MG63 (cell line): ENCODE measurements around the gene SKIDA1. TPM values are rescaled to one million over a fixed set of nuclear protein-coding genes. Genes with fewer than 3 reads are reported as not detected.

Source experiments
- DNase-seq: peaks from one replicate; pipeline ENCODE4 v3.0.0-alpha.2; 2020
- H3K27me3 ChIP-seq: fragments of 250-450 bp; sonication (Bioruptor Pico); 2 replicates; pipeline ENCODE4 v1.5.1; 2020; ENCODE audit warnings: mild to moderate bottlenecking, moderate library complexity
- H3K36me3 ChIP-seq: fragments of 250-450 bp; sonication (Bioruptor Pico); 2 replicates; pipeline ENCODE4 v1.5.1; 2020; ENCODE audit warnings: mild to moderate bottlenecking, moderate library complexity
- H3K4me3 ChIP-seq: fragments of 250-450 bp; sonication (Bioruptor Pico); 2 replicates; pipeline ENCODE4 v1.5.1; 2020; ENCODE audit warnings: mild to moderate bottlenecking, moderate library complexity
- H3K9me3 ChIP-seq: fragments of 250-450 bp; sonication (Bioruptor Pico); 2 replicates; pipeline ENCODE4 v1.5.1; 2020; ENCODE audit warnings: mild to moderate bottlenecking, moderate library complexity
- total RNA-seq: library from RNA; depleted of rRNA; stranded (reverse); fragments of >200 nt; shearing (Covaris generic); gene quantifications from 2 replicates; pipeline ENCODE4 v1.2.3, GENCODE V29; 2014; ENCODE audit warnings: low replicate concordance

SKIDA1 gene
- total RNA-seq, 1 experiment from 2014 or later = 2.0 TPM

DNA sequence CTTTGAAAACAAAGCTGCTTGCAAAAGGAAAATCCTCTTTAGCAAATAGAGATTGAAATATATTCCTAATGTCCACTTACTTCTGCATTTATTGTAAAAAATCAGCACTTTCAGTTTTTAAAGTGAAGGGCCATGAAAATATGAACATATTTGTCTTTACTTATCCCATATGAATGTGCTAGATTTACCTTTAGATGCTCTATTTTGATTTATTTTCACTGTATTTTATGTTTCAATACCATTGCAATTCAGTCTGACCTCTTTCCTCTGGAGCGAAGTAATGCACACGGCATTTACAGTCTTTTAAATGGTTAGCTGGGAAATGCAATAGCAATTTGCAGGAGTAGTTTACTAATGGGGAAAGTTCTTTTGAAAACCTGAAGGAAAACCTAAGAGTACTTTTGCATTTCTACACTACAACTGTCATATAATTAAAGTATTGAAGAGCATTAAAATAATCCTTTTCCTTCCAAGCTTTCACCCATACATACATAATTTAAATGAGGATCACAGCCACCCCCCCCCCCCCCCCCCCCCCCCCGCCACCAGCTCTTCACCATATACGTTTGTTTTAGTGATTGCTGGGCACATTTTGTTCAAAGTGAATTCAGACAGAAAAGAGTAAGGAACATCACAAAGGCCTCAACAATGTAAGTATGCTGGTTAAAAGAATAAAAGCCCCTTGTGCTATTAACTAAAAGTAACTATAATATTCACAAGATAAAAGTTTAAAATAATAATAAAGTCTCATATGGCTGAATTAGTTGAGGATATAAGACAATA, 3.5 kb downstream of the SKIDA1 start:
- no peak for DNase-seq
- H3K36me3 ChIP-seq = no peaks in the 10 kb centered on the region; the same call in 1 of the 2 replicates
- H3K27me3 ChIP-seq = no peaks in the 10 kb centered on the region
- H3K4me3 ChIP-seq = peak overlapping the region; percentile 18
- H3K9me3 ChIP-seq = no peaks in the 10 kb centered on the region

DNA sequence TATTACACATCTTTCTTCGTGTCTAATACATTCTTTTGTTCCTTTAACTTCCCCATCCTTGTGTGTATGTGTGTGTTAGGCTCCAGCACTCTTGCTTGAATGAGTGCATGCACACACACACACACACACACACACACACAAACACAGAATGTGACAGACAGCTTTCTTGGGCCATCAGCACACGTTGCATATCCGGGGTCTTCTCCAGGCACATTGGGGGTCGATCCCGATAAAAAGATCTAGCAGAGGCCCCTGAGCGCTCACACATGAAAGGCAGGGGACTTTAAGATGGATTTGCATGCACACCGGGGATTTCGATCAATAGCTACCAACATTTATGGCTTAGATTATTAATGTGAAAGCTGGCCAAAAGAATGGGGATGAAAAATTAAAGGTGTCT, 4.5 kb downstream of the SKIDA1 start:
- no peak for DNase-seq
- Histone ChIP-seq H3K4me3 (no peak overlapping the region), H3K36me3 (no peaks in the 10 kb centered on the region; the same call in 1 of the 2 replicates), H3K9me3 (no peaks in the 10 kb centered on the region), H3K27me3 (no peaks in the 10 kb centered on the region)

DNA sequence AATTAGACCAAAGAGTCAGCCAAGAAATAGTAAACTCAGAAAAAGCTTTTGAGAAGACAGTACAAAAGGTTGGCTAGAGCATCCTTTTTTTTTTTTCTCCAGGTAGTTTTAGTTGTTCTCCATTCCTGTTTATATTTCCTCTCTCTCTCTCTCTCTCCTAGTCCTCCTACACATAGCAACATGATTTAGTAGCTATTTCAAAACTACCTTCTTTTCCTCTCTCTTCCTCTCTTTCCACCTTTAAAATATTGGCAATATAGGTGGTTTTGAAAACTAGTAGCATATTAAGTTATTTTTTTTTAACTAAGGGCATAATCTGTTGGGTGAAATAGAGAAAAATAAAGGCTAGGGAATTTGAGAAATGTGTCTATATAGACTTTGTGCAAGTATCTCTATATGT, 5.0 kb downstream of the SKIDA1 start:
- Histone ChIP-seq H3K9me3 (no peaks in the 10 kb centered on the region), H3K27me3 (no peaks in the 10 kb centered on the region), H3K36me3 (no peaks in the 10 kb centered on the region; the same call in 1 of the 2 replicates), H3K4me3 (peak overlapping the region; percentile 66)
- no peak for DNase-seq

DNA sequence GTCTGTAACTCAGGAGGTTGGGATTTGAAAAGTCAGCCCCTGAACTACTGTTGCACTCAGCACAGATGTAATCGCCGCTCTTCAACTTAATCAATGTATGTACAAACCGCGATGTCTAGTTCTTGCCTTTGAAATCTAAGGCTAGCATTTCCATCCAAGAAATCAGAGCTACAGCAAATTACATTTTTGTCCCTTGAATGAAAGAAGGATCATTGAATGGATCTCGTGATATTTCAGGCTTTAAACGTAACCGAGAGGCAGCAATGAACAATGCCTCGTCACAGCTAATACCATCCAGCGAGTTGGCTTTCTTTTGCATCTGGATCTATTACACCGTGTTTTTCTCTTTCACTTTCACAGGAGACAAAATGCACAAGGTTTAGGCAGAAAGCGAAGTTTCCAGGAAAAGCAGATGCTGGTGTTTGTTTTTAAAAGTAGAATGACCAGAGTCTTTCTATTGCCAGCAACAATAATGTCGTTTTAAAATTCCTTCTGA, 5.5 kb downstream of the SKIDA1 start:
- Histone ChIP-seq H3K27me3 (no peaks in the 10 kb centered on the region), H3K9me3 (no peaks in the 10 kb centered on the region), H3K4me3 (peak overlapping the region; percentile 66), H3K36me3 (no peaks in the 10 kb centered on the region; the same call in 1 of the 2 replicates)
- peak; percentile 41 for DNase-seq

DNA sequence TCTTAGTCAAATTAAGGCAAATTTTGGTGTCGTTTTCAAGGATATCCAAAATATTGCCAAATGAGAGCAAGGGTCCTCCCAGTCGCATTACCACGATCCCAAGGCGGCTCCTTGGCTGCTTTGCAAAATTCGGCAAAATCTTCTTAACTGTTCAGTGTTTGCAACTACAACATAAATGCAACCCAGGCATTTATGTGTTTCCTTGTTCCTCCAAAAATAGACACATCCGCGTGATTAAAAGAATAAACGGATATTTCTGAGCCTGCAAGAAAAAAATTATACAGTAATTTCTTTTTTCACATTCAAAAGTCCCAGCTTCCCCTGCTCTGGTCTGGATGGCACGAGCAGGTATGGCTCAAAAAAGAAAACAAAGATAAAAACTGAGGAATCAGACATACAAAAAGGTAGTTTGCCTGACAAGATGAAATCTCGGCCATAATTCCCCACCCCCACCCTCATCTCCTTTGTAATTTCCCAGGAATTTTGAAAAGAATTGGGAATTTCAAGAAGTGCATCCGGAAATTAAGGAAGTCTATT, 6.0 kb downstream of the SKIDA1 start:
- Histone ChIP-seq H3K9me3 (no peaks in the 10 kb centered on the region), H3K36me3 (no peaks in the 10 kb centered on the region; the same call in 1 of the 2 replicates), H3K27me3 (no peaks in the 10 kb centered on the region), H3K4me3 (peak overlapping the region; percentile 66)
- no peak for DNase-seq

DNA sequence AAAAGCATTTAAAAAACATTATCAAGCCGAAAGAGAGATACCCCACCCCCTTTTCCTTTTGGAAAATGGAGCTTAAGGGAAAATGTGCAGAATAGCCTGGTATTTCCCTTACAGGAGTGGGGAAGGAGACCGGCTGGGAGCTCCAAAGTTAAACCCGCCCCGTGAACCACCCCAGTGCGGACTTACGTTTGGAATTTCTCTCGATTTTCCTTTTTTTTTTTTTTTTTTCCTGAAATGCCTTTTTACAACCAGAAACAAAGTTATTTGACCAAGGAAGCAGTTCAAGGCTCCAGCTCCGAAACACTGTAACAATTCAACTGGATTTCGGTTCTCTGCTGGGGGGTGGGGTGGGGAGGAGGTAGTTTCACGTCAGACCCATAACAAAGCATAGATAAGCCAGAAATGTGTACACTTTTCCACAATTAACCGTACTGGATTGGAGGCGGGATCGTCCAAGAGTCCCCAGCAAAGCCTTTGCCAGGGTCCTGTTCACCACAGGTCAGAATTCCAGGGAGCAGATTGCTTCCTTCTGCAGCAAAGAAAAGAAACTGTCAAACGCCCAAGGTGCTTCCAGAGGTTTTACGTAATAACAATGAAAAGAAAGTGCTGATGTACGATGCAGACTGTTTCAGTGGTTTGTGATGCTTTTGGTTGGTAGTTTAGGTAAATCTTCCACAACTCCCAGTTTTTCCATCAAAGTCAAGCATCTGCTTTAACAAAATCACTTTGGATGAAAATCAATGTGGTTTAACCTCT, 6.7 kb downstream of the SKIDA1 start:
- no peak for DNase-seq
- peak overlapping the region; percentile 66 for H3K4me3 ChIP-seq

DNA sequence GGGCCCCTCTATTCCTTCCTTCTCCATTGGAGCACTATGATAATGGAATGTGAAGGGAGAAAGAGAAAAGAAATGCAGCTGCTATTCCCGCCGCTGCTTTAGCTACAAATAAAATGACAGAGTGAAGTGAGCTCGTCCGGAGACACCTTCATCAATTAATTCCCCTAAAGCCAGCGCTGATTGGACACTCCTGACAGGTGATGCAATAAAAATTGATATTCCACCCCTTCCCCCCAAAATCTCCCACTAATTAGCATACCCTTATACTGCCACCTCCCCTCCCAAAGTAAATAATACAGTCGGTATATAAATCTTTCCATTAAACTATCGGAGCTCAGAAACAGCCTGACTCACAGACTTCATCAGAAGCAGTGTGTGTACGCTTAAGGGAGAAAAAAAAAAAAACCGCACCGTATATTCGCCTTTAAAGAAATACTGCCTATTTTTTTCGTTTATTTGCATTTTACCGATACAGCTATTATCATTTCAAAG, 7.3 kb downstream of the SKIDA1 start:
- H3K27me3 ChIP-seq = no peaks in the 10 kb centered on the region
- DNase-seq = no peak
- H3K36me3 ChIP-seq = no peaks in the 10 kb centered on the region; the same call in 1 of the 2 replicates
- H3K4me3 ChIP-seq = peak overlapping the region; percentile 66
- H3K9me3 ChIP-seq = no peaks in the 10 kb centered on the region

More for the DNA sequence above, 6.7 kb downstream of the SKIDA1 start:
- H3K27me3 ChIP-seq = no peaks in the 10 kb centered on the region
- no peaks in the 10 kb centered on the region; the same call in 1 of the 2 replicates for H3K36me3 ChIP-seq
- no peaks in the 10 kb centered on the region for H3K9me3 ChIP-seq

DNA sequence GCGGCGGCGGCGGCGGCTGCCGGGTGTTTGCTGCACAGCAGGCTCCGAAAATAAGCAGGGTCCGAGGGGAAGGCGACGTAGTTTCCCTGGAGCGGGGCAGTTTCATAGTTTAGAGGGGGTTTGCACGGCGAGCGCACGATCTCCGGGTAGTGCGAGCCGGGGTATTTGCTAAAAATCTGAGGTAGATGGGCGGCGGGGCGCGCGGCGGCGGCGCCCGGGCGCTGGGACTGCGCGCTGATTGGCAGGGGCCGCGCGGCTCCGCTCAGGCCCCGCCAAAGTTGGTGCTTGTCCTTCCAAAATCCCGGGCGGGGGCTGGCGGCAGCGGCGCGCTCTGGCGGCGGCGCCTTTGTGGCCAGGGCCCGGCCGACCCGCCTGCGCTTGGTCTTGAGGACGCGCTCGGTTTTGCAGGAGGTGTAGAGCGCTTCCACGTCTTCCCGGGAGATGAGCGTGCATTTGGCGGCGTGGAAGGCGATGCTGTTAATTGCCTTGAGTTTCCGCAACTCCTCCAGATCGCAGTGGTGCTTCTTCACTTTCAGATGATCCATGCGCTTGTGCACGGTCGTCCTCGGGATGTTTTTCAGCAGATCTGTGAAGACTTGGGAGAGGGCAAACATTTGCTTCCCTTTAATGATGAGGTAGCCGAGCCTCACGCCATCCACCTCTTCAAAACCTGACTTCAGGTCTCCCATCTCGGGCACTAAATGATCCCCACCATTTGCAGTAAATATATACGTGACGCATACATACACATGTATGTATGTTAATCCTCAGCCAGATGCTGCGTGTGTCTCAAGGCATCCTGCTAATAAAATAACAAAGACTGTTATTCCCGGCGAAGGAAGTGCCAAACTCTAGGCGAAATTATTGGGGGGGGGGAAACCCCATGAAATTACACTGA, 8.1 kb downstream of the SKIDA1 start:
- Histone ChIP-seq H3K27me3 (no peaks in the 10 kb centered on the region), H3K4me3 (peak overlapping the region; percentile 66), H3K9me3 (no peaks in the 10 kb centered on the region), H3K36me3 (no peaks in the 10 kb centered on the region)
- peak; percentile 75 for DNase-seq

DNA sequence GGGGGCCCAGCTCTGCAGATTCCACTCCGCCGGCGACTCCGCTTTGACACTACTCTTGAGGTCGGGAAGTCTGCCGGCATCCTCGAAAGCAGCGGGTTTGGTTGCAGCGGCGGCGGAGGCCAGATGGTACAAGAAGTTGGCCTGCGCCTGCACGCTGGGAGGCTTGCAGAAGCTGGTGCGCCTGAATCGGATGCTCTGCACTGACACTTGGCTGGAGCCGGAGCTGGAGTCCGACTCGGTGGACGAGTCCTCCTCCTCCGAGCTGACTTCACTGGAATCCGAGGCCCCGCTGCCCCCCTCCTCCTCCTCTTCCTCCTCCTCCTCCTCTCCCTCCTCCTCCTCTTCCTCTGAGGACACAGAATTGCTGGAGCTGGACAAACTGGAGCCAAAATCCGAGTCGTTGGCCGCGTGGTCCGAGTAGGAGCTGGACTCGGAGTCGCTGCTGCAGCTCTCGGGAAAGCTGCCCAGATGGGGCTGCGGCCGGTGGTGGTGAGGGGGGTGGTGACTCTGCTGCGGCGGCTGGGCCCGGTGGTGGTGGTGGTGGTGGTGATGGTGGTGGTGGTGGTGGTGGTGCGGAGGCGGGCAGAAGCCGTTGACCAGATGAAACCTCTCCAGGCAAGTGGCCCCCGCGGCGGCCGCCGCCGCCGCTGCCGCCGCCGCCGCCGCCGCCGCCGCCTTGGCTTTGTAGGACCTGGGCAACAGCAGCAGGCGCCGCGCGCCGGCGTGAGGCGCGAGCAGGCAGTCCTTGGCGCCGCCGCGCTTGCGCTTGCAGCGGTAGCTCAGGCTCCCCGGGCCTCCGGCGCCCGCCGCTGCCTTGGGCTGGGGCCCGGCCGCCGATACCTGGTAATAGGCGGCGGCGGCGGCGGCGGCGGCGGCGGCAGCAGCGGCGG, 9.0 kb downstream of the SKIDA1 start:
- DNase-seq = peak; percentile 75
- Histone ChIP-seq H3K36me3 (no peaks in the 10 kb centered on the region), H3K4me3 (peak overlapping the region; percentile 66), H3K27me3 (no peaks in the 10 kb centered on the region), H3K9me3 (no peaks in the 10 kb centered on the region)

DNA sequence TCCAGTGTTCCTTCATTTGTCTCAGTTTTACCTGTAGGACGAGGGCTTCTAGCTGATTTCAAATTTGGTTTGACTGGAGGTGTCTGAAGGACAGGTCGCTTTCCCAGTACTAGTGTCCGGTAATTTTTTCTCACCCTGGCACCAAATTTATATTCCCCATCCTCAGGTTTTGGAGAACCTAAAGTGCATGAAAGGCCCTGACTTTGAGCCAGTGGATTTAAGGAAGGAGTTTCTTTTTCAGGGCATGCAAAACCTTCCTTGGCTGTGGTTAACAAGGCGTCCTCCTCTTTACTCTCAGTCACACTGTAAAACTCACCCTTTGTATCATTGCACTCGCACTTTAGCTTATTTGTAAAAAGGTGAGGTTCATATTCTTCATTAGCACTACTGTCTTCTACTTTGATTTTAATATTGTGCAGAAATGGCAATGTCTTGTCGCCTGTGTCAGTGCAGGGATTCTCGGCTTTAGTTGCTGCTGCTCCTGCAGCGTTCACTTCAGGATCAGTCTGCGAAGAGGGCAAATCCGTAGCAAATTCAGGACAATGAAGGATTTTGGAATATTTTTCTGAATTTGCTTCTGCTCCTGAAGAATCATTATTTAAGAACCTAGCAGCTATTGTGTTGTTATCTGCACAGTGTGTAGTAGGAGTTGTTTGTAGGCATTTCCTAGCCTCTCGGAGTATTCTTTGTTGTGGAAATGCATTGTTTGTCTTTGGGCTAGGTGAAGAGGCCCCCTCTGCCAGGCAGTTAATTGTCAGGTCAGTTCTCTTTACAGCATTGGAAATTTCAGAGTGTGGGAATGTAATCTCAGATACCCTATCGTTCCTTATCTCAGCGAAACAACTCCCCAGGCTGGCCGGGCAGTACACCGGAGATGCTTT, 9.9 kb downstream of the SKIDA1 start:
- Histone ChIP-seq H3K36me3 (no peaks in the 10 kb centered on the region), H3K9me3 (no peaks in the 10 kb centered on the region), H3K27me3 (no peaks in the 10 kb centered on the region), H3K4me3 (peak overlapping the region; percentile 66)
- DNase-seq = no peak

DNA sequence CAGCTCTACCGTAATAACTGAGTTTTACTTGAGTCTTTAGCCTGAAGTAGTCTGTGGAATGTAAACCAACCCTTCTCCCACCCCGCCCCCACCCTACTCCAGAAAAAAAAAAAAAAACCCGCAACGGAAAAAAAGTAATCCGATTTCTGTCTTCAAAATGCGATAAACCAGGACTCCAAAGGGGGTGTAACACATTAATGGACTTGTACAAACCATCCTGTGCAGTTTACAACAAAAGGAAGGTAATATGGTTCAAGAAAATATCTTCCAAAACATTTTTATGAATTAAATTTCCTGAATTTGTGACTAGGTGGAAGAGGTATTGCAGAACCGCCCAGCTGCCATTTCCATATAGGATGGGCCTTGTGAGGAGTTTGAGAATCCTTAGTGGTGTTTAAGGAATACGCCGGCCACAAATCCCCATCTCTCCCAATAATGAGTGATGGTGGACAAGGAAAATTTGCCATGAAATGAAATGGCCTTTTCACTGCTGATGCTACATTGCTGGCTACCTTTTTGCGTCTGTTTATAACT, 10.6 kb downstream of the SKIDA1 start:
- H3K36me3 ChIP-seq = no peaks in the 10 kb centered on the region
- peak overlapping the region; percentile 66 for H3K4me3 ChIP-seq
- no peaks in the 10 kb centered on the region for H3K9me3 ChIP-seq
- DNase-seq = no peak
- H3K27me3 ChIP-seq = no peaks in the 10 kb centered on the region

DNA sequence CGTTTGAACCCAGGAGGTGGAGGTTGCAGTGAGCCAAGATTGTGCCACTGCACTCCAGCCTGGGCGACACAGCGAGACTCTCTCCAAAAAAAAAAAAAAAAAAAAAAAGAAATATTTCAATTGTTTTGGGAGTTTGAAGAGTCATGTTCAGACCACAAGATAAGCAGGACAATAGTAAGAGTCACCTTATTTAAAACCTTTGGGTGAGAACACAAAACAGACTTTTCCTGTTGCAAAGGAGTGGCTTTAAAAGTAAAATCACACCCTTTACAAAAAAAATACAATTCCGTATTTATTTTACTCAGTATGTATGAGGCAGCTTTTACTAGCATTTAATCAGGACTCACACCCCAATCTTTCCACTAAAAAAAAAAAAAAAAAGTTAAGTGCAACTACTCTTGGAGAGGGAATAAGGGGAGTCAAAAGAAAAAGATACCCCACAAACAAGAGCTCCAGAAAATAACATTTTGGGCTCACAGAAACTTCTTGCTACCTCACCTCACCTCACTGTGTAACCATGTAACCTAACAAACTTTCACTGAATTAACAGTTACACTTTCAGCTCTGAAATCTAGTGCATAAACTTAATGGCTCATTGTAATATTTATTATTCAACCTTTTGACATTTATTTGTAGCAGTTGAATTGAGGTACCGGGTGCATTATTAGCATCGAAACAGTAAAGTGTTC, 11.2 kb downstream of the SKIDA1 start:
- Histone ChIP-seq H3K9me3 (no peaks in the 10 kb centered on the region), H3K36me3 (no peaks in the 10 kb centered on the region), H3K4me3 (peak overlapping the region; percentile 66), H3K27me3 (no peaks in the 10 kb centered on the region)
- DNase-seq = no peak

DNA sequence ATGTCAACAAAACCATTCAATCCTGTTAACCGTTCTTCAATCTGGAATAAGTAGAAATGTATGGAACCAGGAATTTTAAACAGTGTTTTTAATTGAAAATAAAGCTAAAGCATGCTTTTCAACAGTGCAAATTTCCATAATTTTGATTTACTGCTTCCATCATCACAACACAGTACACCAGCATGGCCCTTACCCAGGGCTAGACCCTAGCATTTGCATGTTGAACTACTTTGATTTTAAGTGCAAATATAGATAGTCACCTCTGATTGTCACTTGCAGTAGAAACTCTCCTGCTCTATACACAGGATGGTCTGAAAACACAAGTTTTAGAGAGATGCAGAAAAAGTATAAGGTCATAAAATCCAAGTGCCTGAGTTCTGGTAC, 12.1 kb downstream of the SKIDA1 start:
- no peak overlapping the region for H3K4me3 ChIP-seq
- H3K36me3 ChIP-seq = no peaks in the 10 kb centered on the region
- no peaks in the 10 kb centered on the region for H3K9me3 ChIP-seq
- DNase-seq = no peak
- no peaks in the 10 kb centered on the region for H3K27me3 ChIP-seq
